Keratinocyte (primary cell): ENCODE results near the gene TXNDC5.

Experiments
- EZH2 ChIP-seq: IDR thresholded peaks from one replicate; pipeline ENCODE4 v1.6.1; 2012; ENCODE audit warnings: inconsistent platforms, mild to moderate bottlenecking, low read length, moderate library complexity
- TF ChIP-seq, protein P1 (sequence below), 3 experiments: IDR thresholded peaks in 1 of 3; conservative IDR thresholded peaks in 1 of 3; optimal IDR thresholded peaks in 1 of 3; 2 replicates in 2 of 3; 3 replicates in 1 of 3; pipeline versions ENCODE3 to v1.5.1; 2011; ENCODE audit warnings: low read length in 3 of 3, mild to moderate bottlenecking in 3 of 3, moderate library complexity in 2 of 3, control low read depth in 1 of 3, inconsistent platforms in 1 of 3; ENCODE audit not compliant: insufficient read depth in 2 of 3; ENCODE audit errors: extremely low read depth in 1 of 3

DNA sequence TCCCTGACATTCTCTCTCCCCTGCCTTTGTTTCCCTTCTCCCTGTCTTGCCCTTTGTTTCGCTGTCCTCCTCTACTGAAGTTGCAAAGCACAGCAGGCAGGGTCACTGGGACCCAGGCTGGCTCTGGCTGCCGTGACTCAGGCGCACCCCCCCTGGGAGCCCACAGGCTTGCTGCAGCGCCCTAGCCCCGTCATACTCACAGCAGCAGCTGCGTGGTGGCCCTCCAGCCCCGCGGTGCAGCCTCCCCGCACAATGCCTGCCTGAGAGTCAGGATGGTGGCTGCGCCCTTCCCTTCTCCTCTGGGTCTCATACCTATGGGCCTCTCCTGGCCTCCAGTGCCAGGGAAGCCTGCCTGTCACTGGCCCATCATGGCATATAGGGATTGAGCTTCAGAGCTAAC lies 41.7 kb downstream of the TXNDC5 start:
- no peak for TF ChIP-seq EZH2
- TF ChIP-seq, protein P1, sequence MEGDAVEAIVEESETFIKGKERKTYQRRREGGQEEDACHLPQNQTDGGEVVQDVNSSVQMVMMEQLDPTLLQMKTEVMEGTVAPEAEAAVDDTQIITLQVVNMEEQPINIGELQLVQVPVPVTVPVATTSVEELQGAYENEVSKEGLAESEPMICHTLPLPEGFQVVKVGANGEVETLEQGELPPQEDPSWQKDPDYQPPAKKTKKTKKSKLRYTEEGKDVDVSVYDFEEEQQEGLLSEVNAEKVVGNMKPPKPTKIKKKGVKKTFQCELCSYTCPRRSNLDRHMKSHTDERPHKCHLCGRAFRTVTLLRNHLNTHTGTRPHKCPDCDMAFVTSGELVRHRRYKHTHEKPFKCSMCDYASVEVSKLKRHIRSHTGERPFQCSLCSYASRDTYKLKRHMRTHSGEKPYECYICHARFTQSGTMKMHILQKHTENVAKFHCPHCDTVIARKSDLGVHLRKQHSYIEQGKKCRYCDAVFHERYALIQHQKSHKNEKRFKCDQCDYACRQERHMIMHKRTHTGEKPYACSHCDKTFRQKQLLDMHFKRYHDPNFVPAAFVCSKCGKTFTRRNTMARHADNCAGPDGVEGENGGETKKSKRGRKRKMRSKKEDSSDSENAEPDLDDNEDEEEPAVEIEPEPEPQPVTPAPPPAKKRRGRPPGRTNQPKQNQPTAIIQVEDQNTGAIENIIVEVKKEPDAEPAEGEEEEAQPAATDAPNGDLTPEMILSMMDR (optimal IDR thresholded peaks at IDR 0.05 in 1 of 3, IDR thresholded peaks at IDR 0.05 in 1 of 3, conservative IDR thresholded peaks at IDR 0.05 in 1 of 3; ENCODE audit: extremely low read depth in 1 of 3, insufficient read depth in 2 of 3, low read length in 3 of 3): no peak
